NCI-H2171 (cell line): Measurements from ENCODE around the gene WHAMM.
"Not testable (repeated sequence)": the region's sequence is repeated elsewhere in the genome, so short reads cannot be mapped to it uniquely, and the experiment has no call there.

Source experiments
- DNase-seq: peaks from one replicate; lab custom pipeline; 2025; lab: John Stamatoyannopoulos, UW

Gene WHAMM

DNA sequence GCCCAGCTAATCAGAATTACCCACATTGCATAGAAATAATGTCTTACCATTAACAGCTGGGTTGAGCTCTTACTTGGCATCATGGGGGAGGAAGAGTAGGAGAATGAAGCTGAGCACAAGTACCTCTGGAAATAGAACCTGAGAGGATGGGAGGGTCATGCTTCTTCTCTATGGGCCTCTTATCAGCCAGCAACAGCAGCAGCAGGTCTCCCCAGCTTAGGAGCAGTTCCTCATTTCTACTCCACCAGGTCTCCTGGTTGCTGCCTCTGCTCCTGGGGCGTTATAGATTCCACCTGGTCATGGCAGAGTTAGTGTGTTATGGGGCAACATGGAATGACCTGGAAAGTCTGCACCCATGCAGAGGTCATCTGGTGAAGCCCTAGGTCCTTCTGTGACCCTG, 6.9 kb upstream of the WHAMM start:
- DNase-seq: no peak

DNA sequence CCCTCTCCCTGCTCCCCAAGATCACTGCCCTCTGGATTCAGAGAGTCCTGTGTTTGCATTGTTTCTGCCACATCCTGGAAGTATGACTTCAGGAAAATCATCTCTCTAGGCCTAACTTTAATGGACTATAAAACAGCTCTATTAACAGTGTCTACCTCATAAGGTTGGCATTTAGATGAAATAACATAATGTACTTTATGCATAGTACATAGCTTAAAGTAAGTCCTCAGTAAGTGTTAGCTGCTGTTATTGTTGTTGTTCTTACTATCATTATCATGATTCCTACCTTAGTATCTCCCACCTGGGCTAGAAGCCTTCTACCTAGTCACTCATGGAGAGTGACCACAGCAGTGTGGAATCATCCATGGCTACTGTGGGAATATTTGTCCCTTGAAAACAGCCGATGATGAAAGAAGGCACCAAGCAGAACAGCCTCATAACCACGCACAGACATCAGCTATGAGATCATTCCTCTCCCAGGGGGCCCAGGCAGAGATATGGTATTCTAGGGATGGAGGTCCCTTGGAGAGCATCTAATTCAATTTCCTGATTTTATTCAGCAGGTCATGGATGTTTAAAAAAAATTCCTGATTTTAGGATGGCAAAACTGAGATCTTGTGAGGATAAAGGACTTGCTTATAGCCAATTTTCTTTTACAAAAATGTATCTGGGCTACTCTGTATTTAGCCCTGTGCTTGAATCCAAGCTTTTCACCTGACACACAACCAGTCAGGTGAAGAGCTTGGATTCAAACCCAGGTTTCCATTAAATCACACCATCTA, 5.4 kb upstream of the WHAMM start:
- DNase-seq: no peak

GRCh38 chr15:82804575-82804949, 4.9 kb upstream of the WHAMM start:
- no peak for DNase-seq

- DNase-seq: no peak
These were observed 3.4 kb upstream of the WHAMM start, which contains the start of gene FSD2 for GRCh38 chr15:82805994-82806406. Gene FSD2 (minus strand): TSS chr15:82806069. CDS start chr15:82787390, 18,679 bp downstream.

DNA sequence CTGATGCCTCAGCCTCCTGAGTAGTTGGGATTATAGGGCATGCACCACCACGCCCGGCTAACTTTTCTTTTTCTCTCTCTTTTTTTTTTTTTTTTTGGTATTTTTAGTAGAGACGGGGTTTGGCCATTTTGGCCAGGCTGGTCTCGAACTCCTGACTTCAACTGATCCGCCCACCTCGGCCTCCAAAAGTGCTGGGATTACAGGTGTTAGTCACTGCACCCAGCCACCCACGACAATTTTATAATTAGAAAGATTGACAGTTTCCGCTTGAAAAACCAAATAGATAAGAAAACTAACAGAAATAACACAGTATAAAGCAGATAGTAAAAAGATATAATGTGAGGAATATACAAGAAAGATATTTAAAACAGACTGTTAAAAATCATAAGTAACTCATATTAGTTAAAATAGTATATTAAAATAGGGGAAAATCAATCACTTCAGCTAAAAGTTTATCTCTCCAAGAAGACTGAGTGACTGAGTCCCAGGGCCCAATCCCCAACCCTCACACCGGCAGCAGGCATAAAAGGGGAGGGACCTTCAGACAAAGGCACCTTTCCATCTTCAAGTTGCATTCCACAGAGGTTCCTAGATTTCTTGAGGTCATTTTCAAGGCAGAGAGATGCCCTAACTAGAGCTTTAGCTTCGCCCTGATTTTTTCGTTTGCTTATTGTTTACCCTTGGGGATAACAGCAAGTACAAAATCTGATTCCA, 1.4 kb upstream of the WHAMM start:
- no peak for DNase-seq

GRCh38 chr15:82808634-82809041, 790 bp upstream of the WHAMM start:
- DNase-seq: no peak

- peak; percentile 55 for DNase-seq
These were observed 847 bp downstream of the WHAMM start for GRCh38 chr15:82810061-82810889.

GRCh38 chr15:82810890-82811426, 1.5 kb downstream of the WHAMM start:
- DNase-seq: no peak

DNA sequence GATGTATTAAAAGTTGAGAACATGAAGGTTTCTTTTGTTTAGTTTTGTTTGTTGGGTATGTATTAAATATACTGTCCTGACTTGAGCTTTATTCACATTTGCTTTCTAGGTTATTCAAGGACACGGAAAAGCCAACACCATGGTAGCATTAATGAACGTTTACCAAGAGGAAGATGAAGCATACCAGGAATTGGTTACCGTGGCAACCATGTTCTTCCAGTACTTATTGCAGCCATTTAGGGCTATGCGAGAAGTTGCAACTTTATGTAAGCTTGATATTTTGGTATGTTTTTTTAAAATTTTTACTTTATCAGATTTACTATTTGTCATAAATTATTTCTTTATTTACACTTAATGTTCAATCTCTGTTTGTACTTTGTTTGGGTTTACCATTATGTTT, 3.6 kb downstream of the WHAMM start:
- no peak for DNase-seq

GRCh38 chr15:82820128-82820527, 10.7 kb downstream of the WHAMM start:
- no peak for DNase-seq

DNA sequence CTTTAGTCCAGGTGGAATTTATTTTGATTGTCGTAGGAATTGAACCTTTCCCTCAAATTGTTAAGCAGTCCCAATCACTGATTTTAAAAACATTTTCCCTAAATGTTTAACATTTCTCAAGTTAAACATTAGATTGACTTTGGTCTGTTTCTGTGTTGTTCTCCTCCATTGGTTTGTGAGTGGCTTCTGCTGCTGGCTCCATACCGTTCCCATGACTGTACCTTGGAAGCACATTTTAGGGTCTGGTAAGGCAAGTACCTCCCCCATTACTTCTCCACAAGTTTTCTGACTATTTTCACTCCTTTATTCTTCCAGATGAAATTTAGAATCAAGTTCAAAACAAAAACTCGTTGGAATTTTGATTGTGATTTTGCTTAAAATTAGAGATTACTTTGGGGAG, 12.0 kb downstream of the WHAMM start:
- not testable (repeated sequence) for DNase-seq

GRCh38 chr15:82821851-82822250, 12.4 kb downstream of the WHAMM start:
- not testable (repeated sequence) for DNase-seq

DNA sequence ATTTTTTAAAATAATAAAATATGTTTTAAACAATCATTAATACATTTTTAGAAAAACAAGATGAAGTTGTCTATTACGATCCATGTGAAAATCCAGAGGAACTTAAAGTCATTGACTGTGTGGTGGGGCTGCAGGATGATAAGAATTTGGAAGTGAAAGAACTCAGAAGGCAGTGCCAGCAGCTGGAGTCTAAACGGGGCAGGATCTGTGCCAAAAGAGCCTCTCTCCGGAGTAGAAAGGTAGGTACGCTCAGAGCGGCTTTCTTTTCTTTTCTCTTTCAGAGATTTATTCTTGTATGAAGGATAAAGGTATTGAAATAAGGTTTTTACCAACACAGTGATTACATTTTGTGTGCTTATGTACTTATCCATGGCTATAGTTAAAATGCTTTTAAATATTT, 13.6 kb downstream of the WHAMM start:
- DNase-seq: no peak

GRCh38 chr15:82828075-82828474, 18.6 kb downstream of the WHAMM start:
- no peak for DNase-seq

DNA sequence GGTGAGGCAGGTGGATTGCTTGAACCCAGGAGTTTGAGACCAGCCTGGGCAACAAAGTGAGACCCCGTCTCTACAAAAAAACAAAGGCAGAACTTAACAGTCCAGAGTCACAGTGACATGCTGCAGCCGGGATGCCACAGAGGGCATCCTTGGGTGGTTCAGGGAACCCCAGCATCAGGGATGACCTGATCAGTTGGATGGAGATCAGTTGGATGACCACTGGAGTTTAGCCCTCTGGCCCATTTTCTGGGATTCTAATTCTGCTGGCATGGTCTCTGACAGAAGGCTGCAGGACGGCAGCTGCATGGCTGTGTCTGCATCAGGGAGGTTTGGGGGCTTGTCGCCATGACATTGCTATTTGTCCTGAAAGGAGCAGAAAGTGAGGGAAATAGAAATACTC, 19.8 kb downstream of the WHAMM start:
- DNase-seq: no peak

DNA sequence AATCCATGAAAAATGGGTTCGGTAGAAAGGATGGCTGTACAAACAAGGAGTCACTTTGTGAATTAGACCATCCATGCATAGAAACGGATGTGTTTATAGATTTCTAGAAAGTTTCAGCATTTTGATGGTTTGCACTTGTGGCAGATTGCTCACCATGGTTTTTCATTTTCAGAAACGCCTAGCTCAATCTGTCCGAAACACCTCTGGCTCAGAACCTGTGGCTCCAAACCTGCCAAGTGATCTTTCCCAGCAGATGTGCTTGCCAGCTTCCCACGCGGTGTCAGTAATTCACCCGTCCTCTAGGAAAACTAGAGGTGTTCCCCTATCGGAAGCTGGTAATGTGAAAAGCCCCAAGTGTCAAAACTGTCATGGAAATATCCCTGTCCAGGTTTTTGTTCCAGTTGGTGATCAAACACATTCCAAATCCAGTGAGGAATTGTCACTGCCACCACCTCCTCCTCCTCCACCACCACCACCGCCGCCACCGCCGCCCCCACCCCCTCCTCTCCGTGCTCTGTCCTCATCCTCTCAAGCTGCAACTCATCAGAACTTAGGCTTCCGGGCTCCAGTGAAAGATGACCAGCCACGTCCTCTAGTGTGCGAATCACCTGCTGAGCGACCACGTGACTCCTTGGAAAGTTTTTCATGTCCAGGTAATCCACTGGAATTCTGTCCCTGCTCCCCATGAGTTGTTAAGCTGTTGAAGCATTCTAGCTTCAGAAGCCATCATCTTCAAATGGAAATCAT, 21.2 kb downstream of the WHAMM start:
- no peak for DNase-seq

DNA sequence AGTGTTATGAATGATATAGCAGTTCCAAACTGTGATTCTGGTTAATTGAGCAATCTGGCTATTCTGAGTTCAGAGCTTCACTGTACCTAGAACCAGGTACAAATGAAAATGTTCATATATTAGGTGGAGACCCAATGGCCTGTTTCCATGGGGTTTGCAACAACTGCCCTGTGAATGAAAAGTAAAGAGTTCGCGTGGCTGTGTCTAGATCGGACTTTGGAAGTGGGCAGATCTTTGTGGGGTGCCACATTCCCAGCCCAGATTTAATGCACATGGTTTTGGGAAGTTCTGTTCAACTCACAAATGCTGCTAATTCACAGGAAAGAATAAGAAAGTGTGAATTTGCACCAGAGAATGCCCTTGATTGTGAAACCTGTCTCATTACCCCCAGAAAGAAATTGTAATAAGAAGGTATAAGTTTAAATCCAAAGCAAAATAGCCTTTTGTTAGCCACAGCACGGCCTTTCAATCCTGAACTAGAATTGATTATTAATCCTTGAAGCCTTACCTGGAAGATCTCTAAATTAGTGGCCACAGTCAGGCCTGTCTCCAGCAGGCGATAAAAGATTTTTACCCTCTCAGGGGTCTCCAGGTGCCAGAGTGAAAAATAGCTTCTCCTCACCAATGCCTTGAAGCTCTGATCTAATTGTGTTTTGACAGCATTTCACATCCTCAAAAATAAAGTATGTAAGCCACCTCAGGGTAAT, 22.6 kb downstream of the WHAMM start:
- DNase-seq: no peak

DNA sequence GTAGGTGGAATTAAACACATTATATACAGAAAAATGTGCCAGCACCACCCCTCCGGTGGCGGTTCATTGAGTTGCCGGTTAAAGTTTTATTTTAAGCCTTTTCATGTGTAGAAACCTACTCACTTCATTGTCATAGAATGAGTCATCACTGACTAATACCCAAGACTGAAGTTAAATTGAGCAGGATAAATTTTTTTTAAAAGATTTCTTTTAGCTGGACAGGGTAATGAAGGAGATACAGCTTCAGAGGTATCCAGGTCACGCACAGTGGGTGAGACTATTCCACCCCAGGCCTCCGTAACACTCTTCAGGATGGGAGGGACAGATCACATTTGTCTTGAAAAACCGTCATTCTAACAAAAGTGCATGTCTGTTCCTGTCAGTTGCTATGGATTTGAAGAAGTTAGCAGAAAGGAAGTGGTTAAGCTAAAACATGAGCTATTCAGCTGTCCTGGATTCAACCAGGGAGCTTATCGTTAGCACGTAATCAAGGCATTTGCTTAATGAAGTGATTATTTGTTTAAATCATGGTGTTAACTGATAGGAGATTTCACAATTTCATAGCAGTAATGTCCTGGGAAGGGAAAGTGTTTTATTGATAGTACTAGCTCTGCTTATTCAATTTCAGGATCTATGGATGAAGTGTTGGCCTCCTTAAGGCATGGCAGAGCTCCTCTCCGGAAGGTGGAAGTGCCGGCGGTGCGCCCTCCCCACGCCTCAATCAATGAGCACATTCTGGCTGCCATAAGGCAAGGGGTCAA, 23.4 kb downstream of the WHAMM start:
- no peak for DNase-seq

DNA sequence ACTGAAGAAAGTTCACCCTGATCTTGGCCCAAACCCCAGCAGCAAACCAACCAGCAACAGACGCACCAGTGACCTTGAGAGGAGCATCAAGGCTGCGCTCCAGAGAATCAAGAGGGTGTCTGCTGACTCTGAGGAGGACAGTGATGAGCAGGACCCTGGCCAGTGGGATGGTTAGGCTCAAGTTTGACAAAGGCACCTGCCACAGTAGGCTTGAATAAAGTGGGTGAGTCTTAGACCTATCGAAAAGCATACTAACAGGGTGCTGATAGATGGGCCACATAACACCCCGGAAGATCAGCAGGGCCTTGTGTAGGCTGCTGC, 23.9 kb downstream of the WHAMM start:
- no peak for DNase-seq

- DNase-seq: no peak
These were observed 26.0 kb downstream of the WHAMM start for GRCh38 chr15:82835391-82835917.
